Keratinocyte (primary cell): Measurements from ENCODE around the gene NT5C1A. TPM values are rescaled to one million over a fixed set of nuclear protein-coding genes. Genes with fewer than 3 reads are reported as not detected.
A peak's percentile ranks its signal among the peaks of the same experiment; 100 is the strongest.

ENCODE experiments used
- DNase-seq: peaks from one replicate; pipeline ENCODE4 v3.0.0-alpha.2; 2011; ENCODE audit warnings: low read depth, missing footprints, low spot score
- FAIRE-seq: peaks from 2 replicates; lab custom pipeline; 2011; peaks lifted over from hg19 to GRCh38; lab: Jason Lieb, UNC
- H2AFZ ChIP-seq: 2 replicates; pipeline ENCODE4 v1.6.0; 2012; ENCODE audit warnings: low read length, control low read depth, inconsistent platforms; ENCODE audit not compliant: control insufficient read depth
- H3K27ac ChIP-seq: 2 replicates; pipeline ENCODE4 v1.5.1; 2011; ENCODE audit warnings: low read length; ENCODE audit not compliant: control insufficient read depth, insufficient read depth
- H3K27me3 ChIP-seq: 3 replicates; pipeline ENCODE4 v1.6.0; 2011; ENCODE audit warnings: low read length; ENCODE audit not compliant: control insufficient read depth, insufficient read depth; ENCODE audit errors: extremely low read depth
- H3K36me3 ChIP-seq, 2 experiments: 2 replicates in 1 of 2; 3 replicates in 1 of 2; pipeline ENCODE4 v1.5.1; 2011; ENCODE audit warnings: low read length in 2 of 2, mild to moderate bottlenecking in 1 of 2; ENCODE audit not compliant: control insufficient read depth in 2 of 2, insufficient read depth in 2 of 2; ENCODE audit errors: extremely low read depth in 1 of 2
- H3K4me1 ChIP-seq: 3 replicates; pipeline ENCODE4 v1.5.1; 2011; ENCODE audit warnings: low read length; ENCODE audit not compliant: control insufficient read depth, insufficient read depth; ENCODE audit errors: extremely low read depth
- H3K4me2 ChIP-seq: 3 replicates; pipeline ENCODE4 v1.6.0; 2011; ENCODE audit warnings: low read depth, low read length; ENCODE audit not compliant: control insufficient read depth, insufficient read depth; ENCODE audit errors: extremely low read depth
- H3K4me3 ChIP-seq, 3 experiments: fragments of 200-600 bp in 1 of 3; sonication (generic) in 1 of 3; 2 replicates in 2 of 3; 3 replicates in 1 of 3; pipeline ENCODE4 v1.5.1; 2011 to 2016; ENCODE audit warnings: low read length in 3 of 3, mild to moderate bottlenecking in 3 of 3, control low read depth in 2 of 3, inconsistent platforms in 1 of 3, low read depth in 1 of 3, mixed read lengths in 1 of 3, mixed run types in 1 of 3, moderate library complexity in 1 of 3; ENCODE audit not compliant: control insufficient read depth in 2 of 3, insufficient read depth in 2 of 3; ENCODE audit errors: extremely low read depth in 1 of 3
- H3K79me2 ChIP-seq: 2 replicates; pipeline ENCODE4 v1.6.0; 2012; ENCODE audit warnings: low read length; ENCODE audit not compliant: control insufficient read depth, insufficient read depth
- H3K9ac ChIP-seq: 3 replicates; pipeline ENCODE4 v1.6.0; 2011; ENCODE audit warnings: low read length; ENCODE audit not compliant: control insufficient read depth, insufficient read depth; ENCODE audit errors: extremely low read depth
- H3K9me1 ChIP-seq: 3 replicates; pipeline ENCODE4 v1.6.0; 2011; ENCODE audit warnings: low read length; ENCODE audit not compliant: control insufficient read depth, insufficient read depth; ENCODE audit errors: extremely low read depth
- H3K9me3 ChIP-seq: 2 replicates; pipeline ENCODE4 v1.5.1; 2012; ENCODE audit warnings: low read depth, low read length; ENCODE audit not compliant: control insufficient read depth
- H4K20me1 ChIP-seq: 3 replicates; pipeline ENCODE4 v1.6.0; 2011; ENCODE audit warnings: low read length; ENCODE audit not compliant: control insufficient read depth, insufficient read depth; ENCODE audit errors: extremely low read depth
- CTCF ChIP-seq, 3 experiments: IDR thresholded peaks in 1 of 3; conservative IDR thresholded peaks in 1 of 3; optimal IDR thresholded peaks in 1 of 3; 2 replicates in 2 of 3; 3 replicates in 1 of 3; pipeline versions ENCODE3 to v1.5.1; 2011; ENCODE audit warnings: low read length in 3 of 3, mild to moderate bottlenecking in 3 of 3, moderate library complexity in 2 of 3, control low read depth in 1 of 3, inconsistent platforms in 1 of 3; ENCODE audit not compliant: insufficient read depth in 2 of 3; ENCODE audit errors: extremely low read depth in 1 of 3
- EZH2 ChIP-seq: IDR thresholded peaks from one replicate; pipeline ENCODE4 v1.6.1; 2012; ENCODE audit warnings: inconsistent platforms, mild to moderate bottlenecking, low read length, moderate library complexity
- dilution Hi-C: fragments of 300-500 bp; cut with MboI; formaldehyde crosslinking; loops from one replicate; pipeline ENCODE4 v1.7.0; 2020; ENCODE audit warnings: low sequenced_read_pairs; ENCODE audit not compliant: extremely low pct_ligation_motif_present
- polyA plus RNA-seq, 5 experiments: library from polyadenylated mRNA; depleted of rRNA in 3 of 5; stranded (reverse) in 3 of 5; stranded (forward) in 1 of 5; unstranded in 1 of 5; fragments of >200 nt; gene quantifications; 1 replicate in 1 of 5; 2 replicates in 3 of 5; 3 replicates in 1 of 5; pipeline versions ENCODE4 v1.2.1 to v1.2.3, GENCODE V29; 2011 to 2012; ENCODE audit warnings: missing spikeins in 2 of 5, low read depth in 1 of 5, low replicate concordance in 1 of 5

NT5C1A gene
- polyA plus RNA-seq, 1 donor (not counting 4 experiments of a cell fraction or from before 2014, with no cell fraction given), result not detected

DNA sequence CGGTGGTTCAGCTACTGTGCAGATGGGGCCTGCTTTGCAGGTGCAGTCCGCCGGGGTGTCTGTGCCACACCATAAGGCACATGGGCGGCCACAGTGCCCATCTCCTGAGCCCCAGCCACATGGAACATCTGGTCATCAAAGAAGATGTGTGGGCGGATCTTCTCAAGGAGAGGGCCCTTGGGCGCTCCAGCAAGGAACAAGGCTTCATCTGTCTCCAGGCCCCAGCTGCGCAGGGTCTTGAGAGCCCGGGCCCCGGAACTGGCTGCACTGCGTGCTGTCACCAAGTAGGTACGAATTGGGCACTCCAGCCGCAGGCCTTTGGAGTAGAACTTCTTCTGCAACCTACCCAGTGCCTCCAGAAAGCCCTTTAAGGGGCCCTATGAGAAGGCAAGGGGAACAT, 12.8 kb downstream of the NT5C1A start:
- H3K4me1 ChIP-seq, result peaks cover under 1% of the 10 kb centered on the region
- H2AFZ ChIP-seq, result no peak overlapping the region
- no peaks in the 10 kb centered on the region for H3K9me1 ChIP-seq
- no peaks in the 10 kb centered on the region for H4K20me1 ChIP-seq
- TF ChIP-seq EZH2, result no peak
- no peak for TF ChIP-seq CTCF (optimal IDR thresholded peaks at IDR 0.05 in 1 of 3, IDR thresholded peaks at IDR 0.05 in 1 of 3, conservative IDR thresholded peaks at IDR 0.05 in 1 of 3; ENCODE audit: extremely low read depth in 1 of 3, insufficient read depth in 2 of 3, low read length in 3 of 3)
- H3K9ac ChIP-seq, result no peak overlapping the region
- no peak overlapping the region for H3K4me2 ChIP-seq
- FAIRE-seq, result no peak
- no peak overlapping the region for H3K27ac ChIP-seq
- no peaks in the 10 kb centered on the region for H3K79me2 ChIP-seq
- H3K4me3 ChIP-seq, result no peak overlapping the region
- dilution Hi-C loops, result no loop called here
- H3K9me3 ChIP-seq, result no peaks in the 10 kb centered on the region
- no peaks in the 10 kb centered on the region for H3K36me3 ChIP-seq
- peaks cover 10% of the 10 kb centered on the region for H3K27me3 ChIP-seq
- DNase-seq, result no peak

DNA sequence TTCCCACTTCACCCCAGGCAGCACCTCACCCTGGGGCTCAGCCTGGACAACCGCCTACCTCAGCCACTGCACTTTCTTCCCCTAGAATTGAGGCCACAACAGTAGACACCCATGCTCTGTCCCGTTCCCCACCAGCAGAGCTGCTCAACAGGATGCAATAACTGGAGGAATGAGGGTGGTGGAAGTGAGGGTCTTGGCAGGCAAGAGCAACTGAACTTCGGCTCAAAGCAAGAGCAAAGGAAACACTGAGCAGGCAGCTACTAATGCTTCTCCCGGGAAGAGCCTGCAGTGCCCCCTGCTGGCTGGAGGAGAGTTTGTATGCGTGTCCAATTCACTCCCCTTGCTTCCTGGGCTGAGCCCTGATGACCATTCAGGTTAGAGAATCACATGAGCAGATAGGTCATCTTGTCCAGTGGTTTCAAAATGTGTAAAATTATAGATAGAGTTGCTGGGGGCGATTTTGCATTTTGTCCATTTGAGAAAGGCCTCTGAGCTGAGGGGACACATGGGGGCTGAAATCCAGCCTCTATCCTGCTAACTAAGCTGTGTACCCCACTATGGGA, 13.9 kb downstream of the NT5C1A start:
- Histone ChIP-seq H3K9me3 (no peaks in the 10 kb centered on the region), H2AFZ (peak overlapping the region; percentile 79), H3K27ac (no peak overlapping the region), H3K4me1 (peaks cover 8% of the 10 kb centered on the region), H3K4me3 (no peak overlapping the region), H3K27me3 (peaks cover 10% of the 10 kb centered on the region), H4K20me1 (no peaks in the 10 kb centered on the region), H3K79me2 (no peaks in the 10 kb centered on the region), H3K4me2 (peak overlapping the region; percentile 42), H3K9me1 (no peaks in the 10 kb centered on the region), H3K9ac (no peak overlapping the region), H3K36me3 (no peaks in the 10 kb centered on the region)
- DNase-seq (peak; percentile 36), FAIRE-seq (no peak)
- TF ChIP-seq CTCF (optimal IDR thresholded peaks at IDR 0.05 in 1 of 3, IDR thresholded peaks at IDR 0.05 in 1 of 3, conservative IDR thresholded peaks at IDR 0.05 in 1 of 3; ENCODE audit: extremely low read depth in 1 of 3, insufficient read depth in 2 of 3, low read length in 3 of 3) (peak; percentile 87 to 94 (median 89)), EZH2 (no peak)
- dilution Hi-C loops, result no loop called here
